HG03135 (cell line): Measurements from ENCODE around the gene ADIPOR1.

Source experiments
- ATAC-seq: cut with Tn5 transposase; IDR thresholded peaks from one replicate; pipeline ENCODE4 v1.9.1; 2021; ENCODE audit warnings: mild to moderate bottlenecking, moderate library complexity; ENCODE audit not compliant: unreplicated experiment

ADIPOR1 gene

DNA sequence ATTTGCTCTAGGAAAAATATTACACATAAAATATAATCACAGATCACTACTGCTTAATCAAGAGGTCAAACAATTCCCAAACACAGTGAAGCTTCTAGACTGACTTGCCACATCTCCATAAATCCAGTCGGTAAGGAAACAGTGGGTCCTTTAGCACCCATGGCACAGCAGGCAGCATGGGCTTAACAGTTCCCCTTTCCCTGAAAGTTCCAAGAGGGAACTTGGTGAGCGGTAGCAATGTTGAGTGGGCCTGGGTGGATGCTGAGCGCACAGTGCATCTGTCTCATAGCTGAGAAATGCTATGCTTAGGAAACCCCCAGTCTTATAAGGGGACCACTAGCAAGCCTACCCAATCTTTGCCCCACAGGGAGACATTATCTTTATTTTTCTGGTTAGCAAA lies 16.7 kb upstream of the ADIPOR1 start:
- ATAC-seq: no peak

DNA sequence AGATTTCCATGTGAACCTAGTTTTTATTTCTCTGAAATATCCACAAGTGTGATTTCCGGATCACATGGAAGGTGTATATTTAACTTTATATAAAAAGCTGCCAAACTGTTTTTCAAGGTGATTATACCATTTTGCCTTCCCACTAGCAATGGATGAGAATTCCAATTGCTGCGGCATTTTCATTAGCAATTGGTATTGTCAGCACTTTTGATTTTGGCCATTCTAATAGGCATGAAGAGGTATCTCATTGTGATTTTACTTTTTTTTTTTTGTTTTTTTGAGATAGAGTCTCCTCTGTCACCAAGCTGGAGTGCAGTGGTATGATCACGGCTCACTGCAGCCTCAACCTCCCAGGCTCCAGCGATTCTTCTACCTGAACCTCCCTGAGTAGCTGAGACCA lies 13.9 kb upstream of the ADIPOR1 start:
- no peak for ATAC-seq

DNA sequence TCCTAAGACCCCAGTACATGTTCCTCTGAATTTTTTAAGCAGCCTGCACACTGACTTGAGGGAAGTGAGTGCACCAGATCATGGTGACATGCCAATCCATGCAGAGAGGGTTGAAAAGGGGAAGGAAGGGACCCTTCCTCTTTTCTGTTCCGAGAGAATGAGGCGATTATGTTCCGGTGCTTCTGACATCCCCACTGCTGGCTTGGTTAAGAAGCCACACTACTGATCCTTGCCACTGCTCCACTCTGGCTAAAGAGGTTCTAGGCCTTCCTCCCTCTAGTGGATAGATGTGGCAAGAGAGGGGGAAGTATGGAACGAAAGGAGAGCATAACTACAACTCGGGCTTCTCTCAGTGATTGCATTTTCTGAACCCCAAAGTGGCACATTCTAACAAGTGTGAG lies 10.8 kb upstream of the ADIPOR1 start:
- peak; percentile 58 for ATAC-seq

DNA sequence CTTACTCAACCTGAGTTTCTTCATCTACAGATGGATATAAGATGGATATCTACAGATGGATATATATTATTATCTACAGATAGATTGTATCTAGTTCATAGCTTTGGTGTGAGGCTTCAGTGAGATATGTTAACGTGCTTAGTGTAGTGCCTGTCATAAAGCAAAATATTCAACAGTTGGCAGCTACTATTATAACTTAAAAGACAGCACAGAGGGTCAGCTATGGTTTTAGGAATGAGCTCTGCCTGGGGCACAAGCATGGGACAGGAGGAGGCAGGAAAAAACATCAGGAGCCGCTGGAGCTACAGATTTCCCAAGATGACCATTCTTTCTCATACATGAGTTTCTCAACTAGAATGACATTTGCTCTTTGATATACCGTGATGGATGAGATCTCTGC lies 10.2 kb upstream of the ADIPOR1 start:
- ATAC-seq: no peak

DNA sequence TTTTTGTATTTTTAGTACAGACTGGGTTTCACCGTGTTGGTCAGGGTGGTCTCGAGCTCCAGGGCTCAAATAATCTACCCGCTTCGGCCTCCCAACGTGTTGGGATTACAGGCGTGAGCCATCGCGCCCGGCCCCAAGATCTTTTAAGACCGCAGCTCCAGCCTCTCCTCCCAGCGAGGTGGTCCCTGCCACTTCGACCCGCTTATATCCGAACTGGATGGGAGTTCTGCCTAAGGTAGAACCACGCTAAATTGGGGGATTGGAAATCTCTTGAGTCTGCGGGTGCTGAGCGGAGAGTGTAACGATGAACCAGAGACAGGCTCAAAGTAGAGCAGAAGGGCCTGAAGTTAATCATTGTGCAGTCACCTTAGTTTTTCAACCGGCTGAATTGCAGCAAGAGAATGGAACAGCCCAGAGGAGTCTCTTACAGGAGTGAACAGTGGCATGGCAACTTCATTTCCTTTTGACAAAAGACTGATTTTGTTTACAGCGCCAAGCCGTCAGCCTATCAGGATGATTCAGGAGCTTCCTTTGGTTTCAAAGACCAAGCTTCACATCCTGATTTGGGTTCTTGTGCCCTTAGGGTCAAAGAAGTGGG lies 9.7 kb upstream of the ADIPOR1 start:
- peak; percentile 18 for ATAC-seq

DNA sequence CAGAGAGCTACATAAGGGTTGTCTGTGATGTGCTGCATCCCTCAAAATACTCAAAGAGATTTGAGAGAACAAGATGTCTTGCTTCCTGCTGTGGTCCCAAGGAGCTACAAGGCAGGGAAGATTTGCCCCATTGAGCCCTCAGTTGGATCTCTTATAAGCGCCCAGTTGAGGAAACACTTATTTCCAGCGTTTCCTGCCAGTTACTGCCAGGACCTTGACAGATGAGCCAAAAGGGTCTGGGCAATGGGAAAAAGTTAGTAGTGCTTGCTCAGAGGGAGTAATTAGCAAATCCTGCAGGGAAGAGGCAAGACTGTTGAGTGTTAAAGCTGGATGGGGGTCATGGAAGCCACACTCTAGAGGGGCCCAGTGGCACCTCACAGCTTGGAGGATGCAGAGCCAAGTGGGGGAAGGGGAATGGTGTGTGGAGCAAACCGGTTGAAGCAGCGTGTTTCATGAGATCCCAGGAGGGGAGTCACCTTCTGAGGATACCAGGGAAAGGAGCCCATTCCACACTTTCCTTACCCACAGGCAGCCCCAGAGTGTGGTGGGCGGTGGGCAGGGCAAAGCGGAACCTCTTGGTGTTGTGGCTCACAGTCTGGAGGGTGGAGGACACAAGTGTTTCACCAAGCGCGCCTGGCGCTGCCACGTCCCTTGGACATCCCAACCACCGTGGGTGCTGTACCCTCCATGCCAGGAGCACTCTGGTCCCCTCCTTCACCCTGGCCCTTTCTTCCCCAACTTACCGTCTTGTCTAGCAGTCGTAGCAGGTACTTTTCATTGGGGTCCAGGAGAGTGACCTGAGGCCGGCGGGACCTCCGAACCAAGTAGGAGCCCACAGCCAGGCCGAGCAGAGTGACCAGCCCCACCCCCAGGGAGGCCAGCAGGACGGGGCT lies 8.1 kb upstream of the ADIPOR1 start:
- no peak for ATAC-seq

DNA sequence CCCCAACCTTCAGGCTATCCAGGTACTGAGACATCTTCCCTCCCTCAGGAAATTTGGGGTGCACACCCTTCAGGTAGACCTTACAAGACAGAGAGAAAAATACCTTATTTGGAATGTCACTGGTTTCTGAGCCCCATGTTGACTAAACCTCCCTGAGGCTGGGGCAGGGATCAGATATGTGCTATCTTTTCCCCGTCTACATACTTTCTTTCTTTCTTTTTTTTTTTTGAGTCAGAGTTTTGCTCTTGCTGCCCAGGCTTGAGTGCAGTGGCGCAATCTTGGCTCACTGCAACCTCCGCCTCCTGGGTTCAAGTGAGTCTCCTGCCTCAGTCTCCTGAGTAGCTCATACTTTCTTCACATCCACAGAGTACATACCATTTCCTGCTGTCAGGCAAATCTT lies 7.3 kb upstream of the ADIPOR1 start:
- ATAC-seq: no peak

DNA sequence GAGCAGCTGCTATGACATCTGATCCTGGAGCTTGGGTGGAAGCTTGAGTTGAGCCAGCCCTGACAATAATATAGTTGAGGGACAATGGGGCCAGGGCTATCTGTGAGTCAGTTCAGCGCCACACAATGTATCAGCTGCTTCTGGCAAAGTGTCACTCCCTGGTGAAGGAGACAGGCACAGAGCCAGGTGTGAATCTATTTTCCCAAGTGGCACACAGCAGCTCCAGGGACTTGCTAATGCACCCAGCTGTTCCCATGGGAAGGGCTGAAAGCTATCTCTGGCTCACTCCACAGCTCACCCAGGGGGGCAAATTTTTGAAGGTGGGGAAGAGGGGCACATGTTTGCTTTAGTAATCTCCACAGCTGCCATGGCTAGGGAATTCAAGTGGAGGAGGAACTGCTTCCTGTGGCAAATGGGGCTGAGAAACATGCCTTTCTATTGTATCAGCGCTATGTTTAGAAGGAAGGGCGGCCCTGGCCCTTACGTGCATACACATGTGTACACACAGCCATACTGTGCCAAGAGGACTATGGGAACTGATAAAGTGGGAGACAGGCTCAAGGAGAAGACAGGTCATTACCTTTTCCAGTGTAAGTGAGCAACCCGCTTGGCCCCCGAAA lies 6.8 kb upstream of the ADIPOR1 start:
- ATAC-seq: no peak

DNA sequence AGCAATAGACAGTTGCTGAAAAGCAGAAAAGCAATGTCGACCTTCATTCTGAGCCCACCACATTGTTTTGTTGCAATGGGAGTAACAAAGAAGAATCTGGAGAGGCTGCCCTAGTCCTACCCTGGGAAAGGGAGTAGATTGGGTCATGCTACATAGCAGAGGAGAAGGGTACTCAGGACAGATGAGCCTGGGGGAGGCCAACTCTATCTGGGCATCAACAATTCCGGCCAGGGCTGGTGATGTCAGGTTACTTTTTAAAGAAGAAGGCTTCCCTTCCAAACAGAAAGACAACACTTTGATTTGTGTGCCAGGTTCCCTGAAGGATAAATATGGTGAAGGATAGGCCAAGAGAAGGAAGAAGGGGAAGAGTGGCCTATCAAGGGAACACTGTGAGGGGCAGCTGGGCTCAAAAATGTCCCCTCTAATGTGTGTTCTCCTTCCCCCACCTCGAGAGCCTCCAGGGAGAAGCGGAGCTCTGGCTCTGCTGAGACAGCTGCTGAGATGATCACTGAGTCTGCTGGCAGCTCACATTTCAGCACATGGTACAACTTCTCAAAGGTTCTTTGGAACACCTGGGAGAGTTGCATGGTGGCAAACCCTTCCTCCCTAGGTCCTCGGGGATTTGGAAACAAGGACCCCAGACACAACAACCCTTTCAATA lies 3.2 kb upstream of the ADIPOR1 start:
- no peak for ATAC-seq

DNA sequence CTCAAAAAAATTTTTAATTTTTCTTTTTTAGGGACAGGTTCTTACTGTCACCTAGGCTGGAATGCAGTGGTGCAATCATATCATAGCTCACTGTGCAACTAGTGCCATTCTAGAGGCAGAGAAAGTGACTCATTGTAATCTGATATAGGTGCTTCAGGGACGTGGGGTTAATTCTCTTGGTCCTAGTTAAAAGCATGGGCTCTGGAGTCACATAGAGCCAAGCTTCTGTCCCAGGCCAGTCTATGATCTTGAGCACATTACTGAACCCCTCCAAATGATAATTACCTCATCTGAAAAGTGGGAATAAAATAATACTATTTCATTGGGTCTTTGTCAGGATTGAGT lies 1.1 kb upstream of the ADIPOR1 start:
- no peak for ATAC-seq

DNA sequence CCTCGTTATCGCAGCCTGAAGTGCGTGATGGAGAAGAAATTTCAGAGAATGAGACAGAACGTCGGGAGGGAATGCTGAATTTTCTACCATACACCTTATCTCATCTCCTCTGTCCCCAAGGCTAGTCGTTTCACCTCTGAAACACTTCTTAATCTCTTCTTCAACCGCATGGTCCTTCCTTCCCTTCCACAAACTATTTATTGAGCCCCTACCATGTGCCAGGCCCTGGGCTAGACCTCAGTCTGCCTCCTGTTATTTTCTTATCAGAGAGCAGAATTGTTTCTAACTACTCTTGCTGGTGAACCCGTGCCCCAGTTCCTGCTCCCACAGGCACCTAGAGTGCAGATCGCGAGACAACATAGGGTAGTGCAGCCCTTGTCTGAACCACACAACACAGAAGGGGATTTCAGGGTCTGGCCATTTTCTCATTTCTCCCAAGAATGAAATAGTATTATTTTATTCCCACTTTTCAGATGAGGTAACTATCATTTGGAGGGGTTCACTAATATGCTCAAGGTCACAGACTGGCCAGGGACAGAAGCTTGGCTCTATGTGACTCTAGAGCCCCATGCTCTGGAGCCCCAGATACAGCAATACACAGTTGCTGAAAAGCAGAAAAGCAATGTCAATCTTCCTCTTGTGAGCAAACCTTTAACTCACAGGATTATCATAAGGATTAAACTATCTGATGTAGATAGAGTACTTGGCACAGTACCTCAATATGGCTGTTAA lies 598 bp upstream of the ADIPOR1 start:
- ATAC-seq: no peak

DNA sequence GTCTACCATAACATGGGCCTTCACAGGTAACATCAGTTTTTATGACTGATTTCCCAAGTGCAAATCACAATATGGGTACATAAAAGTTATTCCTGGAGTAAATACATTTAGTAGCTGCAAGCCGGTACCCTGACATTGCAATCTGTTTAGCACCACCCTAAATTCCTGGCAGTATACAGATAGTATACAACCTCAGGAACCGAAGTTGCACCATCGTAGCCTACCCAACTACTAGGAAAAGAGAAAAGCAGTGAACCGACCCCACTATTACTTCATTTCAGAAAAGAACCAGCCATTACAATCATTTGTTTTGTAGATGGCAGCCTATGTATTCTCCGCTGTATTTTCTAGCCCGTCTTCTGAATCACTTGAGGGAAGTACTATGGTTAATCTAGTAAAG lies 1.1 kb downstream of the ADIPOR1 start:
- ATAC-seq: no peak

DNA sequence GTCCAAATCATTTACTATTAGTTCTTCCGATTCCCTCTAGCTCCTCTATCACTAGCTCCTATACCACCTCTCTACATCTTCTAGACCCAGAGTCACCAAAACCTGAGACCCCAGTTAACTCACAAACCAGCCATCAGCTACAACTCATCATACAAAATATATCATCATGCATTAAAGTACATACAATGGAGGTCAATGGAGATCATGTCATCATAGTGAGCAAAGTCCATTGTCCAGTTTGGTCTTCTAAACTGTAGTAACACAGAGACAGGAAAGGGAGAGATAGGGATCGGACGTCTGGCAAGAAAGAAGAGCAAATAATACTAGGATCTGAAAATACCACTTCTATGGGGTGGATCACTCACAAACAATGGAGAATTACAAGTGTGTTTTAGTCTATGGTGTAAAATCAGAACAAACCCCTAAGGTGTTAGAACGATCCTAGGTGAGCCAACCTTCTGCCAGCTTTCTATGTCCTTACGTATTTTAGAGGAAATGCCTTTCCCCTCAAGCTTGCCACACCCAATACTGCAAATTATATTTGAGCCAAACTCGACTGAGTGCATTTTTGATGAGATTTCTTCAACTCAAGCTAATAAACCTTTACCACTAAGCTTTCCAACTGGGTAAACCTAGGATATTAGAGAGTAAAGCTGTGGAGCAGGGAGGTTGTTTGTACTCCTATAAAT lies 3.9 kb downstream of the ADIPOR1 start:
- ATAC-seq: no peak

DNA sequence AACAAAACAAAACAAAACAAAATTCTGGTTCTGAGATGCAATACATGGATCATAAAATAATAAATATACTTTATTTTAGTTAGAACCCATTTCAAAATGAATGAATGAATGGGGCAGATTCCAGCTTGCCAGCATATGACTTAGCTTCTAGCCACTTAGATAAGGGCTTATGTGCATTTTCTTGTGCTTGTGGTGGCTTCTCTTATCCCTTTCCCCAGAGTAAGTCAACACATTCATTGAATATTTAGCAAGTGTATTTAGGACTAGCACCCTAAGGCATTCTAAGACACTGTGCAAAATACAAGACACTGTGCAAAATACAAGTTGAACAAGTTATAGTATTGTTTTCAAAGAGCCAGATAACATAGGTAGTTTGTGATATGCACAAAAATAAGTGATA lies 4.7 kb downstream of the ADIPOR1 start:
- ATAC-seq: no peak

DNA sequence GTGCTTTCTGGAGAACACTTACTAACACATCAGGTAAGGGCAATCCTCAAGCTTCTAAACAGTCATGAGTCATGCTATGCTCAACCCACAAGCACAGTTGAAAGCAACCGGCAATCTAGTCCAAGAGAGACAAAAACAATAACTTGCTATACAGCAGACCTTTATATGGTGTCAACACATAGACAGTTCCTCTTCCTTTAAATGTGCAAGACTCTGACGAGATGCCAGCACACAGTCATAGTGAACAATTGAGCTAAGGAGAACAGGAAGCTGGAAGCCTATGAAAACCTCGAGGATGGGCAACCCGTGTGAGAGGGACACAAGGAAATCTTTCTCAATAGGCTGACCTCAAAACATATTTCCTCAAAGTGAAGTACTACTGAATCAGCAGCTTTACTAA lies 5.3 kb downstream of the ADIPOR1 start:
- ATAC-seq: no peak

DNA sequence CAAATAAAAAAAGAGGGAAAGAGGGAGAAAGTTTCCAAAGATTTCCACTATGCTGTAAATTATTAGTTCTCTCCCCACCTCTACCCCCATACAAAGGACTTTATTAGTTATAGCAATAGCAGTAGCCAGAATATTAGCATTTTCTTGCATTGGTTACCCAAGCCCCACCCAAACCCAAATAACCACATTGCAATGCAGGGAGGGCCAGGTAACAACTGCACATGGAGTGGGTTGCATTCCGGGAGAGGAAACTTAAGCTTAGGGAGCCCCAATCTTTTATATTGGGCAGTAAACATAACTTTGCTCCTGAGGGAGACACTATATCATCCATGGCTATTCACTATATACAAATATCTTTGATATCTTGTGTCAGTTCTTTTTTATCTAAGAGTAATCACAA lies 6.0 kb downstream of the ADIPOR1 start:
- no peak for ATAC-seq

DNA sequence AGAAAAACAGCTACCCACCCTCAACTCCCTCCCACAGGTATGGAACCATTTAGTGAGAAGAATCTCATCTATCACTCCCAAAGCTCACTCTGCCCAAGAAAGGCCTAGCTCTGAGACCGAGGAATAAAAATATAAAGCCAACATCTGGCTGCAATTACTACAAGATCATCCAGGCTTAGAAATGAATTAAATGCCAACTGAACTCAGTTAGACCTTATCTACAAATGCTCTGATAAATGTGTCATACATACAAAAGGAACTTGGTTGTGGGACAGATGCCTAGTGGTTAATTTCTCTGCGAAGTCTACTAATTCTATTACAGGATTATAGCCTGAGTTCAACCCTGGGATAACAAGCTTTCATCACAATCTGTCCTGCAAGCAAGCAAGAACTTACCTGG lies 6.7 kb downstream of the ADIPOR1 start:
- no peak for ATAC-seq

DNA sequence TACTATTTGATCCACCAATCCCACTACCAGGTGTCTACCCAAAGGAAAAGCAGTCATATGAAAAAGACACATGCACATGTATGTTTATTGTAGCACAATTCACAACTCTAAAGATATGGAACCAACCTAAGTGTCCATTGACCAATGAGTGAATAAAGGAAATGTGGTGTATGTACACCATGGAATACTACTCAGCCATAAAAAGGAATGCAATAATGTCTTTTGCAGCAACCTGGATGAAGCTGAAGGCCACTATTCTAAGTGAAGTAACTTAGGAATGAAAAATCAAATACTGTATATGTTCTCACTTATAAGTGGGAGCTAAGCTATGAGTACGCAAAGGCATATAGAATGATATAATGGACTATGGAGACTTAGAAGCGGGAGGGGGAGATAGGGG lies 12.6 kb downstream of the ADIPOR1 start:
- no peak for ATAC-seq

DNA sequence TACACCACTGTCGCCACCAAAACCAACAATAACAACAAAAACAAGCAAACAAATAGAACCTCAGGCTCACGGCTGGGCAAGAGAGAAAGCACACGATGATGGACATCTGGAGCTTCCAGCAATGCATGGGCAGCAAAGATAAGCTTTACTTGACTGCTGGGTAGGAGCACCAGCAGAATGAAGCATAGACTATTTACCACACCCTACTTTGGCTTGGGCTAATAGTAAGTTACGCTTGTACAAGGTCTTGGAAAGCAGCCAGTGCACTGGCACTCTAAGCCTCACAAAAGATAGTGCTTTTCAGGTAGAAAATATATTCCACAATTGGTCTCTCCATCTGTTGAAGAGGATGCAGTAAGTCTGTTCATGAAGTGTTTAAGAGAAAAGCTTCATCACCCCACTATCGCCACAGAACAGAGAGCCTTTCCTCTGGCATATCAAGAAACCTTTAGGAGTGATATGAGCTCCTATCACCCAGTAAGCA lies 13.6 kb downstream of the ADIPOR1 start:
- ATAC-seq: no peak

DNA sequence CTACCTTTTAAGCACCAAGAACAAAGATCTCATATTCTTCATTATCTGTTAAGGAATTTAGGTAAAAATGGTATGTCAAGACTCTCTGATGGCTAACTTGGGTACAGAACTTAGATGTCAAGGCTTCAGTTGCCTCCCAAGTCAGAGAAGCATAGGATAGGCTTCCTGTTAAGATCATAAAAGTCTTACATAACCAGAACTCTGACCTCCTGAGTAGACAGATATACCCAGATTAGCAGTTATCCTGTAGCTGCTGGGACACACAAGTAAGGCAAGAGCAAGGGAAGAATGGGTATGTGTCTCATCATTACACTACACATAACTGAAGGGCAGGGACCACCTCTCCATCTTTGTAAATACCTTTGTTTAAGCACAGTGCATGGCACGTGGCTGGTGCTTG lies 15.7 kb downstream of the ADIPOR1 start:
- no peak for ATAC-seq
